Ascending aorta (tissue), 2 donors: ENCODE measurements around the gene TUBA8. TPM values are rescaled to one million over a fixed set of nuclear protein-coding genes. Genes with fewer than 3 reads are reported as not detected.
A peak's percentile ranks its signal among the peaks of the same experiment; 100 is the strongest.

Experiments
- DNase-seq, 2 donors: peaks; one replicate each; pipeline ENCODE4 v3.0.0-alpha.2; 2019; ENCODE audit warnings: low spot score in 2 of 2
- H3K27ac ChIP-seq, 2 donors: fragments of 200-600 bp; sonication (generic); one replicate each; pipeline ENCODE4 v1.5.1; 2016 to 2017; ENCODE audit warnings: mild to moderate bottlenecking in 1 of 2
- H3K27me3 ChIP-seq: fragments of 200-600 bp; sonication (generic); one replicate; pipeline ENCODE4 v1.5.1; 2017
- H3K36me3 ChIP-seq, 2 donors: fragments of 200-600 bp; sonication (generic); one replicate each; pipeline ENCODE4 v1.5.1; 2016
- H3K4me1 ChIP-seq, 2 donors: fragments of 200-600 bp; sonication (generic); one replicate each; pipeline ENCODE4 v1.5.1; 2016 to 2017; ENCODE audit warnings: mild to moderate bottlenecking in 1 of 2
- H3K4me3 ChIP-seq, 2 donors: fragments of 200-600 bp; sonication (generic); one replicate each; pipeline ENCODE4 v1.5.1; 2016 to 2017; ENCODE audit warnings: mild to moderate bottlenecking in 1 of 2
- H3K9me3 ChIP-seq, 2 donors: fragments of 200-600 bp; sonication (generic); one replicate each; pipeline ENCODE4 v1.5.1; 2016
- CTCF ChIP-seq, 3 experiments: fragments of 200-600 bp in 2 of 3; fragments of 450-650 bp in 1 of 3; sonication (generic) in 2 of 3; IDR thresholded peaks; one replicate each; pipeline ENCODE4 v1.5.1; 2016 to 2019; ENCODE audit warnings: antibody characterized with exemption in 3 of 3, mild to moderate bottlenecking in 1 of 3, moderate library complexity in 1 of 3
- intact Hi-C: fragments of 100-400 bp; cut with DNase I; formaldehyde crosslinking; loops from one replicate; pipeline ENCODE4 v1.15.1; 2023
- total RNA-seq: library from RNA; depleted of rRNA; stranded (reverse); fragments of >200 nt; gene quantifications from one replicate; pipeline ENCODE4 v1.1.0, GENCODE V29; 2016

TUBA8 gene
- total RNA-seq, 1 donor from 2014 or later: not detected

DNA sequence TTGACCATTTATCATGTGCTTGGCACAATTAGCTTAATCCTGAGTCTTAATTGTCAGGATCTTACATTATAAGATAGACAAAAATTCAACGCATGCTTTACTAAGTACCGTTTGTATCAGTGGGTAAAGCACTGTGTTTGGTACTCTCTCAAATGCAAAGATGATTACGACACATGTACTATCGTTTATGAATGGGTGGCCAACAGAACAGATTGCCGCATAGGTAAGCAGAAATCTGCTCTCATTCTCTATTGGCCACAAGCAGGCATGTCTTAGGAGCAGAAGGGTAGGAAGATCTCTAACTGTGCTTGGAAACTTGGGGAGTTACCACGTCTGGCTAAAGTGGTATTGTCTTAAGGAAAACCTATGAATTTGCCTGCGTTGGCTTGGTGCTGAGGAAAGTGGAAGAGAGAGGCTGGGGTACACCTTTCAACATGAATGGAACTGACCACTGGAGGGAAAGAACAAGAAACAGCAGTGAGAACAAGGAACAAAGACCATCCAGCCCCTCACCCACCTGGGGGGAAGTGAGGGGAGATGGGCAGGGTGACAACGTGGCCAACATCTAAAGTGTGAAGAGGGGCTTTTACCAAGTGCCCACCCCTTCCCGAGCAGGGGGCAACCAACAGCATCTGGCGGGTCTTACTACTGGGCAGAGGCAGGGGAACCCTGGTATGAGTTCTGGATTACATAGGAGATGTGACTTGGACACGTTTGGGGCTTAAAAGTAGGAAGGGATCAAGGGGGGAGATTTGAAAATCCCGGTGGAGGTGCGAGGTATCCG is 1.0 kb upstream of the TUBA8 start:
- peak overlapping the region; percentile 42 to 59 for H3K4me3 ChIP-seq
- H3K27me3 ChIP-seq: no peaks in the 10 kb centered on the region
- no peak for TF ChIP-seq CTCF (IDR thresholded peaks at IDR 0.05)
- DNase-seq: no peak
- H3K9me3 ChIP-seq: no peaks in the 10 kb centered on the region
- H3K27ac ChIP-seq: no peak overlapping the region
- H3K4me1 ChIP-seq: peaks cover 4 to 17% of the 10 kb centered on the region in 2 donors
- intact Hi-C loops: no loop called here
- H3K36me3 ChIP-seq: peaks cover 0 to 9% of the 10 kb centered on the region in 2 donors

DNA sequence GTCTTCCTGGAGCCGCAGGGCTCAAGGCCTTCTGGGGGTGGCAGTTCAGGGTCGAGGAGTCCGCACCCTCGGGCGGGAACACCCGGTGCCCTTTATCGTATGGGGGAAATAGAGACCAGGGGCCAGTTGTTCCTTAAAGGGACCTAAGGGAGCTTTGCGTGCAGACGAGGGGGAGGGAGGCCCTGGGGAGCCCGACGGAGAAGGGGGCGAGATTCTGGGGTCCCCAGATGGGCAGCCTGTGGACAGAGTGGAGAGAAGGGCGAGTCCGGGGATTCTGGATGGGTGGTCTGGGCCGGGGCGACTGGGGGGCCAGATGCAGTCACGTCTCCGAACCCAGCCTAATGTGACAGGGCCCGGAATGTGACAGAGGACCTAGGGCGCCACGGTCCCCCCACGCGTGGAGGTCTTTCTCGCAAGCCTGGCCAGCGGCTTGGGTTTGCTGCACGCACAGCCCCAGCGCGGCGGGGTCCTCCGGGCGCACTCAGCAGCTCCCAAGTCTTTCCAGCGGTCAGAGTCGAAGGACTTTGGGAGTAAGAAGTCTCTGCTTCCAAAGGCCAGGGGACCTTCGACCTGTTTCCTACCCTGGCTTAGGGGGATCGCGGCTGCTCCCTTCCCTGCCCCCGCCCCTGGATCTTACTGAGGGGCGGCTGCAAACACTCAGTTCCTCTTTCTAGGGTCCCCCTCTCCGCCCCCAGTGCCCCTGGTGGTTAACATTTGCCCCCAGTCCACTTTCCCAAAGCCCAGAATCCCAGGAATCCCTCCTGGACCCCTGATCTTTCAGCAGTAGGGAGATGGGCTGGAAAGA is 547 bp downstream of the TUBA8 start:
- peaks cover 4 to 17% of the 10 kb centered on the region in 2 donors for H3K4me1 ChIP-seq
- DNase-seq: no peak
- H3K36me3 ChIP-seq: no peaks in the 10 kb centered on the region
- no peaks in the 10 kb centered on the region for H3K27me3 ChIP-seq
- peak overlapping the region; percentile 42 to 59 for H3K4me3 ChIP-seq
- intact Hi-C loops: no loop called here
- no peak for TF ChIP-seq CTCF (IDR thresholded peaks at IDR 0.05)
- H3K27ac ChIP-seq: no peak overlapping the region
- no peaks in the 10 kb centered on the region for H3K9me3 ChIP-seq

DNA sequence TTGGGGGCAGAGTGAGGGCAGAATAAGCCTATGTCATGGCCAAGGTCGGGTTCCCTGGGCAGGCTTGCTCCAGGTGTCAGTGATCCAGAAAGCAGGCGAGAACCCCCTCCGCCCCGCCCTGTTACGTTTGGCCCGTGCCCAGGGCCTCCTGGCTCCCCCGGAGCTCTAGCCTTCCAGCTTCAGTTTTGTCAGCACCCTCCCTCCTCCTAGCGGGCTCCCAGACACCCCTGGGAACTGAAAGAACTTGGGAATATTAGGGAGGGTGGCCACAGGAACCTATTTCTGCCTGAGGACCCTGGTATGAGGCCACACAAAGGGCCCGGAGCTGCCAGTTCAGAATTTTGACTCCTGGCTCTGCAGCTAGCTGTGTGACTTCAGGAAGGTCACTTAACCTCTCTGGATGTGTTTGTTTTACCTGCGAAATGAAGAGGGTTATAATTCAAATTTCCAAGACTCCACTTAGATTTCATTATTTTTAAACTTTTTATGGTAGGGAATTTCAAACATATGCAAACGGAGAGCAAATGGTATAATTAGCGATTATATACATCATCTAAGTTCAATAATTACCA is 1.2 kb downstream of the TUBA8 start:
- no peaks in the 10 kb centered on the region for H3K27me3 ChIP-seq
- H3K36me3 ChIP-seq: no peaks in the 10 kb centered on the region
- peak overlapping the region; percentile 42 to 59 for H3K4me3 ChIP-seq
- no peaks in the 10 kb centered on the region for H3K9me3 ChIP-seq
- H3K4me1 ChIP-seq: peaks cover 4 to 17% of the 10 kb centered on the region in 2 donors
- H3K27ac ChIP-seq: no peak overlapping the region
- TF ChIP-seq CTCF (IDR thresholded peaks at IDR 0.05): no peak
- intact Hi-C loops: no loop called here
- no peak for DNase-seq

- H3K9me3 ChIP-seq: no peaks in the 10 kb centered on the region
- no peaks in the 10 kb centered on the region for H3K27me3 ChIP-seq
- no peak overlapping the region for H3K27ac ChIP-seq
- no peak for DNase-seq
- H3K36me3 ChIP-seq: no peaks in the 10 kb centered on the region
- no peak overlapping the region for H3K4me3 ChIP-seq
- intact Hi-C loops: no loop called here
- H3K4me1 ChIP-seq: peaks cover 4 to 17% of the 10 kb centered on the region in 2 donors
- no peak for TF ChIP-seq CTCF (IDR thresholded peaks at IDR 0.05)
Observed at GRCh38 chr22:18112440-18112839, 1.8 kb downstream of the TUBA8 start.

- intact Hi-C loops: no loop called here
- Histone ChIP-seq H3K27ac (no peak overlapping the region), H3K27me3 (no peaks in the 10 kb centered on the region), H3K4me3 (no peak overlapping the region), H3K36me3 (no peaks in the 10 kb centered on the region), H3K9me3 (no peaks in the 10 kb centered on the region), H3K4me1 (peaks cover 4 to 17% of the 10 kb centered on the region in 2 donors)
- no peak for DNase-seq
- no peak for TF ChIP-seq CTCF (IDR thresholded peaks at IDR 0.05)
Observed at GRCh38 chr22:18113680-18114394, 3.2 kb downstream of the TUBA8 start.
